Measurements from ENCODE around the gene SSBP2.

DNA sequence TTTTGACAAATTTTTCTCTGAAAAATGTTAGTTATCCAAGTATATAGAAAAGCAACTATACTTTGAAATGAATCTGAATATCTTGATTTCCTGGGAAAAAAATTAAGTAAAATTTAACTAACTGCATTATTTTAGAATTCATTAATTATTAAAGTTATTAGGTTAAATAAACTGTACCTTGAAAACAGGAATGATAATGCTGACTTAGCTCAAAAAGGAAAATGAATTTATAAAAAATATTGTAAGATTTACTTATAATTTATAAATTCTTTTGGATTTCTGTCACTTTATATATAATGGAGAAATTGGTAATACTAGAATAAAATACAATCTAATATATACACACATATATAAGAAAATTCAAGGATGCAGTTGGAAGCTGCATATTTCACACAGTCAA, 320.9 kb downstream of the SSBP2 start:
- TF ChIP-seq RAD21 (IDR thresholded peaks at IDR 0.05 in 1 of 2, conservative IDR thresholded peaks at IDR 0.05 in 1 of 2; ENCODE audit: low read depth in 2 of 2, low read length in 2 of 2) = no peak
- no peak for TF ChIP-seq SIN3A (conservative IDR thresholded peaks at IDR 0.05 in 1 of 2, IDR thresholded peaks at IDR 0.05 in 1 of 2; ENCODE audit: low read depth in 1 of 2, low read length in 2 of 2)
- TF ChIP-seq EZH2 (IDR thresholded peaks at IDR 0.05; ENCODE audit: low read depth, low read length, severe bottlenecking) = no peak
- TF ChIP-seq, protein P1, sequence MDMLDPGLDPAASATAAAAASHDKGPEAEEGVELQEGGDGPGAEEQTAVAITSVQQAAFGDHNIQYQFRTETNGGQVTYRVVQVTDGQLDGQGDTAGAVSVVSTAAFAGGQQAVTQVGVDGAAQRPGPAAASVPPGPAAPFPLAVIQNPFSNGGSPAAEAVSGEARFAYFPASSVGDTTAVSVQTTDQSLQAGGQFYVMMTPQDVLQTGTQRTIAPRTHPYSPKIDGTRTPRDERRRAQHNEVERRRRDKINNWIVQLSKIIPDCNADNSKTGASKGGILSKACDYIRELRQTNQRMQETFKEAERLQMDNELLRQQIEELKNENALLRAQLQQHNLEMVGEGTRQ (IDR thresholded peaks at IDR 0.05; ENCODE audit: low read length) = no peak
- TF ChIP-seq, protein P2, sequence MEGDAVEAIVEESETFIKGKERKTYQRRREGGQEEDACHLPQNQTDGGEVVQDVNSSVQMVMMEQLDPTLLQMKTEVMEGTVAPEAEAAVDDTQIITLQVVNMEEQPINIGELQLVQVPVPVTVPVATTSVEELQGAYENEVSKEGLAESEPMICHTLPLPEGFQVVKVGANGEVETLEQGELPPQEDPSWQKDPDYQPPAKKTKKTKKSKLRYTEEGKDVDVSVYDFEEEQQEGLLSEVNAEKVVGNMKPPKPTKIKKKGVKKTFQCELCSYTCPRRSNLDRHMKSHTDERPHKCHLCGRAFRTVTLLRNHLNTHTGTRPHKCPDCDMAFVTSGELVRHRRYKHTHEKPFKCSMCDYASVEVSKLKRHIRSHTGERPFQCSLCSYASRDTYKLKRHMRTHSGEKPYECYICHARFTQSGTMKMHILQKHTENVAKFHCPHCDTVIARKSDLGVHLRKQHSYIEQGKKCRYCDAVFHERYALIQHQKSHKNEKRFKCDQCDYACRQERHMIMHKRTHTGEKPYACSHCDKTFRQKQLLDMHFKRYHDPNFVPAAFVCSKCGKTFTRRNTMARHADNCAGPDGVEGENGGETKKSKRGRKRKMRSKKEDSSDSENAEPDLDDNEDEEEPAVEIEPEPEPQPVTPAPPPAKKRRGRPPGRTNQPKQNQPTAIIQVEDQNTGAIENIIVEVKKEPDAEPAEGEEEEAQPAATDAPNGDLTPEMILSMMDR (IDR thresholded peaks at IDR 0.05; ENCODE audit: control extremely low read depth in 1 of 3, insufficient read depth in 1 of 3, low read depth in 1 of 3, low read length in 3 of 3) = no peak
- TF ChIP-seq KDM1A (IDR thresholded peaks at IDR 0.05; ENCODE audit: borderline replicate concordance, low read length) = no peak
- TF ChIP-seq GABPA (IDR thresholded peaks at IDR 0.05; ENCODE audit: borderline replicate concordance, insufficient read depth, low read length) = no peak
- TF ChIP-seq, protein P3, sequence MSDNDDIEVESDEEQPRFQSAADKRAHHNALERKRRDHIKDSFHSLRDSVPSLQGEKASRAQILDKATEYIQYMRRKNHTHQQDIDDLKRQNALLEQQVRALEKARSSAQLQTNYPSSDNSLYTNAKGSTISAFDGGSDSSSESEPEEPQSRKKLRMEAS (IDR thresholded peaks at IDR 0.05) = no peak
- TF ChIP-seq YY1 (IDR thresholded peaks at IDR 0.05; ENCODE audit: low read depth, low read length) = no peak
- no peak for TF ChIP-seq EP300 (IDR thresholded peaks at IDR 0.05; ENCODE audit: borderline replicate concordance in 1 of 2, low read depth in 2 of 2, low read length in 2 of 2)
- no peak for TF ChIP-seq PHF8 (conservative IDR thresholded peaks at IDR 0.05; ENCODE audit: low read depth, low read length)
- no peak for TF ChIP-seq CBX8 (IDR thresholded peaks at IDR 0.05; ENCODE audit: borderline replicate concordance, low read depth, low read length)
- TF ChIP-seq POLR2AphosphoS5 (IDR thresholded peaks at IDR 0.05; ENCODE audit: low read depth, low read length) = no peak
- no peak for TF ChIP-seq MAFK (IDR thresholded peaks at IDR 0.05; ENCODE audit: low read depth, low read length)
